HL-60 (cell line): ENCODE results near the gene LRIT1.

Source experiments
- CTCF ChIP-seq: IDR thresholded peaks from one replicate; pipeline ENCODE4 v1.5.1; 2011; ENCODE audit warnings: low read length, control low read depth, inconsistent platforms; ENCODE audit not compliant: insufficient read depth
- REST ChIP-seq: IDR thresholded peaks from 2 replicates; pipeline ENCODE4 v1.6.1; 2012; ENCODE audit warnings: low read depth; ENCODE audit not compliant: insufficient replicate concordance

GRCh38 chr10:84196941-84197340 lies 44.4 kb downstream of the LRIT1 start:
- TF ChIP-seq CTCF (no peak), REST (no peak)
